GM18909 (cell line): Measurements from ENCODE around the gene MCCC2.
"Not testable (repeated sequence)": the region's sequence is repeated elsewhere in the genome, so short reads cannot be mapped to it uniquely, and the experiment has no call there.

Experiments used
- ATAC-seq: cut with Tn5 transposase; IDR thresholded peaks from one replicate; pipeline ENCODE4 v1.9.1; 2021; ENCODE audit warnings: mild to moderate bottlenecking; ENCODE audit not compliant: unreplicated experiment, poor library complexity

The MCCC2 gene

DNA sequence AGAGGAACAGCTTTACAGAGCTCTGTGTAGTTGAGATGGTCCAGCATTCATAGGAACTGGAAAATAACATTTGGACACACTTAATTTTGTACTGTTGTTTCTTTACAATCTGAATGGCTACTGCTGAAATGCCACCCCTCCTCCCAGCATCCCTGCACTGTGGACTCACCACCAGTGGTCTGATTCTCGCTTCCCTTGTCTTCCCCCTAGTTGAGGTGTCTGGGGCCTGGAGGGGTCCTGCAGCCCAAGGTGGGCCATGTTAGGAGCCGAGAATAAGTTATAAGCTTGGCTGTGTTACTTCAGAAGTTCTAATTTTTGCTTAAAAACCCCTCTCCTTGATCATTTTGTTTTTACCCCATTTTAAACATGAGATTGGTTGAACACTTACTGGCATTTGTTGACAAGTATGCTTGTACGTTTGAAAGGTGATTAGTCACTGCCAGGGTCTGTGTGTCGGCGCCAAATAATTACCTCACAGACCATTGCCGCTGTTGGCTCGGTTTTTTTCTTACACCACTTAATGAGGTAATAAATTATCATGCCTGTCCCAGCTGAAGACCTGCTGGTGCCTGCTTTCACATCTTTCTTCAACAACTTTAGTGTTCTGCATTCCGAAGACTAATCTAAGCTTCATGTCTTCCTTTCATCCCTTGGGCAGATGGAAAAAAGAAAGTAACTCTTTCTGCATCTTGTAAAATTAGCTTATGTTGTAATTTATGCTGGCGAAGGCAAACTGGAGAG, 65.8 kb downstream of the MCCC2 start:
- no peak for ATAC-seq

DNA sequence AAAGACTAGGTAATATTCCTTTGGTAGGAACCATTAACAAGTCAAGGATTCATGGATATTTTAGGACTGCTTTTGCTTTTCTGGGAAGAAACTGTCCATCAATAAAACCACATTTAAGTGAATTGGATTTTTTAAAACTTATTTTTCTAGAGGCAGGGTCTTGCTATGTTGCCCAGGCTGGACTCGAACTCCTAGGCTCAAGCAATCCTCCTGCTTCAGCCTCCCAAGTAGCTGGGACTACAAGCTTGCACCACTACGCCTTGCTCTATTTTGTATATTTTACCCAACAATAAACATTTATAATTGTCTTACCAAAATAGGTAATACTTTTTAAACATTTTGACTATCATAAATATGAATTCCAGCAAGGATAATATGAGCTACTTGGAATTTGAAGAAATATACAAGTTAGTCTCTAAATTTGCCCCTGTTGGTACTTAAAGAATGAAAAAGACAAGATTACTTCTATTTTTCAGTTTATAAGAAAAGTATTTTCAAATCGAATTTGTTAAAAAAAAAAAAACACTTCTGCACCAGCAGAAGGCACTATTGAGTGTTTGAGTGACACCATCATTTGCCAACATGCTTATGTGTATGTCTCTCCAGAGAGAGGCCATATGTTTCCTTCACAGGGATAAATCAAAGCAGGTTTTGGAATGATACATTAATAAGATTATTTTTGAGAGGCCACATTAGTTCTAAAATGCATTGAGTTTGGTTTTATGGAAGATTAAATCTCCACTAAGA, 71.9 kb downstream of the MCCC2 start:
- ATAC-seq: no peak

DNA sequence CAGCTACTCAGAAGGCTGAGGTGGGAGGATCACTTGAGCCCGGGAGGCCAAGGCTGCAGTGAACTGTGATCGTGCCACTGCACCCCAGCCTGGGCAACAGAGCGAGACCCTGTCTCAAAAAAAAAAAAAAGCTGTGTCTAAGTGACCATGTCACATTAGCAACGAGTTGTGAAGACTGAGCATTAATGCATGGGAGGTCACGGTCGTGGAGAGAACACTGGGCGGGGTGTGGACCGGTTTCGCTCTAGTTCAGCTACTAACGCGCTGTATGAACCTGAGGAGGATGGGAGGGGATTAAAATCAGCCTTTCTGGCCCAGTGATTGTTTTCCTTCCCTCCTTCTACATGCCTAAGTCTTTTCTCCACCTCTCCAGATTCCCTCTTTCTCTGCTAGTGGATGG, 75.2 kb downstream of the MCCC2 start:
- no peak for ATAC-seq

DNA sequence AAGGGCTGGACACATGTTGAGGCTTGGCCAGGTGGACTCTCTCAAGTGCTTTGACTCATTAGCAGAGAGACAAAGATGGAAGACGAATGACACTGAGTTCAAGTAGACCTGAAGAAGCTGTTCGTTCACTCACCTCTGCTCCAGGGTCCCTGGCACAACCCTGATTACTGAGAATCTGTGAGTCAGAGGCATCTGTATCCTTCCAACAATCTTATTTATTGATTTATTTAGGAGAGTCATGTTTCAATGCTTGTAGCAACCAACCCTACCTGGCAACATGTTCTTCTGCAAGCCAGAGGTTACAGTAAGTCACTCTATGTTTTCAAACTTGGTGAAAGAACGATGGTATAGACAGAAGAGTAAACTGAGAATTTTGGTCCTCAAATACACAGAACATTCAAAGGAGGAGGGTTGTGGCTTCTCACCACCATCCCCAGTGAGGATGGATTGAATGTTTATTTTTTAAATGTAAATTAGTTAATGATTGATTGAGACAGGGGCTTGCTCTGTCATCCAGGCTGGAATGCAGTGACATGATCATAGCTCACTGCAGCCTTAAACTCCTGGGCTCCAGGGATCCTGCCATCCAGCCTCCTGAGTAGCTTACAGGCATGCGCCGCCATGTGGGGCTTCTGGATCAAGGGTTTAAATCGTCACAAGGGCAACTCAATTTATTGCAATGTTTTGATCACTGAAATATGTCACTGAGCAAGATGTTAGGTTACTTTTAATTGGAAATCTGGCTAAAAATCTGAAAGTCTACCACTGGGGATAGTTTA, 76.2 kb downstream of the MCCC2 start:
- no peak for ATAC-seq

DNA sequence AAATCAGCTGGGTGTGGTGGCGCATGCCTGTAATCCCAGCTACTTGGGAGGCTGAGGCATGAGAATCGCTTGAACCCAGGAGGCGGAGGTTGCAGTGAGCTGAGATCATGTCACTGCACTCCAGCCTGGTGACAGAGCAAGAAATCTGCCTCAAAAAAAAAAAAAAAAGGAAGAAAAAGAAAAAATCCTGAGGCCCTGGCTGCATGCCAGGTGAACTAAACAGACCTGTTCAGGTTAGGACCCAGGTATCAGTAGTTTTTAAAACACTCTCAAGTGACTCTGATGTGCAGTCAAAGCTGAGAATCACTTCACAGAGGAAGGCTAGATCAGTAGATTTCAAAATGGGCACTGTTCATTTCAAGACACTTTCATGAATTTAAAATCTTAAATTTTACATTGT, 77.5 kb downstream of the MCCC2 start:
- ATAC-seq: not testable (repeated sequence)

DNA sequence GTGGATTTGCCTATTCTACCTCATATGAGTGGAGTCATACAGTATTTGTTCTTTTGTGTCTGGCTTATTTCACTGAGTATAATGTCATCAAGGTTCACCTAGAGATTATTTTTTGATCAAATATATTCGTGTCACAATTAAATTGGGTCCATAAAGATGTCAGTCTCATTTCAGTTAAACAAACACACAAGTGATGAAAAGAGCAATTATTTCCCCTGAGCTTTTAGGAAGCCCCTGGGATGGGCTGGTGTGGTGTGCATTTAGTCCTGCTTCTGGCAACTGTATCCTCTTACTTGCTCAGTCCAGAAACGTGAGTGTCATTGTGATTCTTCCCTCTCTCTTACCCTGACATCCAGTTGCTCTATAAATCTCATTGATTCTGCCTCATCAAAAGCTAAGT, 79.2 kb downstream of the MCCC2 start:
- no peak for ATAC-seq

DNA sequence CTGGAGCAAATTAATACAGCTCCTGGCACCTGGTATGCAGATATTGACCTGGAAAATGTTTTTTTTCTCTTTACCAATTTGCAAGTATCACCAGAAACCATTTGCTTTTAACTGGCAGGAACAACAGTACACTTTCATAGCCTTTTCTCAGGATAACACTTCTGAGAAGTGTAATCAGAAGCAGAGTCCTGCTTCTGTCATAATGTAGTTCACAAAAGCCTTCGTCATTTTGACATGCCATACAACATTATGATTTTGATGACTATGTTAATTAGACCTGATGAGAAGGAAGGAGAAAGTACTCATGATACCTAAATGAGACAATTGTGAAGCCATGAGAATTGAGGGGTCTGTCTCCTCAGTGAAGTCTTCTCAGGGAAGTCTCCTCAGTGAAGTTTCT, 90.8 kb downstream of the MCCC2 start:
- no peak for ATAC-seq

DNA sequence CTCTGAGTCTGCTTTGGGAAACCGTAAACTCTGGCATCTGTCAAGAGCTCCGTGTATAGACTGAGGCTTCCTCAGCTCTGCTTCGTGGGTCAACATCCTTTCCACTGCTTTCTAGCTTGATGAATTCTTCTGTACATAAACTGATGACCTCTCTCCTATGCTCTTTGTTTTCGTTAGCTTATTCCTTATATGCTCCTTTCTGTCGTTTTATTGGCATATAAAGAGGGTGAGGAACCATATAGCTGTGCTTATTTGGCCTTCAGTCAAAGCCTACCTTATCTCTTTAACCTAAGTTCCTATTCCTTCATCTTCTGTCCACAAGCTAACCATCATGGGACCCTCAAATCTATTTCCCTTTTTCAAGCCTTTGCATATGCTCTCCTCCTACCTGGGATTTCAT, 92.6 kb downstream of the MCCC2 start:
- ATAC-seq: no peak

DNA sequence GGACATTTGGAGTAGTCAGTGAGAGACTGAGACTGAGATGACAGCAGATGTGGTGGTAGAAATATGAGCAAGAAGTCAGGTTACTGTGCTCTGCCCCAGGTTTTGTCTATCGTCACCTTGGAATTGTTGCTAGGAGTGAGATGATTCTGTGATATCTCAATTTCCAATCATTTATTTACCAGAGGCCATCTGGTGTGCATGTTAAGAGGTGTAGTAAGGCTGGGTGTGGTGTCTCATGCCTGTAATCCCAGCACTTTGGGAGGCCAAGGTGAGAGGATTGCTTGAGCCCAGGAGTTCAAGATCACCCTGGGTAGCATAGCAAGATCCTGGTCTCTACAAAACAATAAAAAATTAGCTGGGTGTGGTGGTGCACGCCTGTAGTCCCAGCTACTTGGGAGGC, 93.4 kb downstream of the MCCC2 start:
- ATAC-seq: no peak

DNA sequence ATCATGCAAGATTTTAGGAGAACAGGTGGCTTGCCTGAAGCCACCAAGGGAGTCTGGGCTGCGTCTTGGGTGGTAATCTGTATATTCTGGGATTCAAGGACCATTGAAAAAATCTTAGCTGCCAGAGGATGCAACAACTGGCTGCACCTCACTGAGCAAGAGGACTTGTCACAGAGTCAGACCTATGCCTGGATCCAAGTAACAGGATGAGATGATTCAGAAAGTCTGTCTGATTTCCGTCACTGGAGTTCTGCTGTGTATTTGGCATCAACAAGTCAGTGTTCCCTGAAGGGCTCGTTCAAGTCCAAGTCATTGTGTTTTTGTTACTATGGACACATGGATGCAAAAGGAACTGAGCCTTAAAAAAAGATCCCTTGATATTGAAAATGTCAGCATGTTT, 94.2 kb downstream of the MCCC2 start:
- ATAC-seq: no peak

DNA sequence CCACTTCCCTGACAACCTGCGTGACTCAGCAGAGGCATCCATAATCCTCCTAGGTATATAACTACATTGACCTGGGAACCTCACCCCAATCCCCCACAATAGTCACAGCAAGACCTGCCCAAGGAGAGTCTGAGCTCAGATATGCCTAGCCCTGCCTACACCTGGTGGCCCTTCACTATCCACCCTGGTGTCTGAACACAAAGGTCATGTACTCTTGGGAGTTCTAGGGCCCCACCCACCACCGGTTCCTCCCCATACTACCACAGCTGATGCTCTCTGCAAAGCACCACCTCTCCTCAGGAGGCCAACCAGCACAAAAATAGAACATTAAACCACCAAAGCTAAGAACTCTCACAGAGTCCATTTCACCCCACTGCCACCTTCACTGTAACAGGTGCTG, 97.2 kb downstream of the MCCC2 start:
- ATAC-seq: no peak

DNA sequence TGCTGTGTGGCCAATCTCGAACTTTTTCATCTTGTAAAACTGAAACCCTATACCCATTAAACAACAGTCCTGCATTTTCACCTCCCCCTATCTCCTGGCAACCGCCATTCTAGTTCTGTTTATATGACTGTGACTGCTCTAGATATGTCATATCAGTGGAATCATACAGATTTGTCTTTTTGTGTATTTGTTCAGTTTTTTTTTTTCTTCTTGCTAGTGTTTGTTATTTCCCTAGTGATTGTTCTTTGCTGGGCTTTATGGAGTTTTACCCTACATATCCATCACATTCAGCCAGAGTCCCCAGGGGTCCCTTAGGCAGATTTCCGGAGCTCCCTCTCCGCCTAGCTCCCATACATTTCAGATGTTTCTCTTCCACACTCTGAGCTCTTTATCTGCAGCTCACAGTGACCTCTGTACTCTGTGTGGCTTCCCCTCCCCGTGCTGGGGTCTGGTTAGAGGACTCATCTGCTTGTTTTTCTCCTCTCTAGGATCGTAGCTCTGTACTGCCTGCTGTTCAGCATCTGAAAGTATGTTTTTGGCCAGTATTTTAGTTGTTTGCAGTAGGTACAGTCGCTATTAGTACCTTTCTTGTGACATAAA, 106.8 kb downstream of the MCCC2 start:
- ATAC-seq: no peak

DNA sequence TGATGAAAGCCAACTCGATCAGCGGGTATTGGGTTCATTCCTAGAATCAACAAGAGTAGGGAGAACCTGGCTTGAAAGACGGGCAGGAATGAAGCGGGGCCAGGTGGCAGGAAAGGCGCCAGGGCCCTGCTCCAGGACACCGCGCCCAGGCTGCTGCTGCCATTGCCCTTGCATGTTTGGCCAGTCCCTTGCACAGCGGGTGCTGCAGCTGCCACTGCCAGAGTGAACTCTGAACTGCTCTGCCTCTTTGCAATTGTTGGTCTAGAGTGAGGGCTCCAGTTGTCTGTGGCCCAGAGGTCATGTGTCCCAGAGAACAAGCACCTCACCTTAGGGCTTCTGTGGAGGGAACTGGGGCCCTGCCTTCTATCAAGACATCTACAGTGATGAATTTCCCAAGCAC, 107.9 kb downstream of the MCCC2 start:
- no peak for ATAC-seq

DNA sequence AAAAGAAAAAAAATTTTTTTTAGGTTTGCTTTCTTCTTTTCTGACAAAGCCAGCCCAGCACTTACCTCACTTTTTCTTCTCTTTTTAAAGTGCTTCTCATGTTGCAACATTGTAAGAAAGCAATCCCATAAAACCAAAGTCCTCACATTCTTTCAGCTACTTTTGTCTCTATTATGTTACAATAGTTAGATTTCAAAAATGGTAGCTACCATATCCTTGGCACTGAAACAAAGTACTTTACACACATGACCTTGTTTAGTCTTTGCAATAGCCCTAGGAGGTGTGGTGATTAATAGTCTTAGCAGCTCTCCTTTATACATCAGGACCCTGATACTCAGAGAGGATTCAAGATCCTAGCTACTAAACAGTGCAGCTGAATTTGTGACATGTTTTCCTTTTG, 108.5 kb downstream of the MCCC2 start:
- no peak for ATAC-seq

DNA sequence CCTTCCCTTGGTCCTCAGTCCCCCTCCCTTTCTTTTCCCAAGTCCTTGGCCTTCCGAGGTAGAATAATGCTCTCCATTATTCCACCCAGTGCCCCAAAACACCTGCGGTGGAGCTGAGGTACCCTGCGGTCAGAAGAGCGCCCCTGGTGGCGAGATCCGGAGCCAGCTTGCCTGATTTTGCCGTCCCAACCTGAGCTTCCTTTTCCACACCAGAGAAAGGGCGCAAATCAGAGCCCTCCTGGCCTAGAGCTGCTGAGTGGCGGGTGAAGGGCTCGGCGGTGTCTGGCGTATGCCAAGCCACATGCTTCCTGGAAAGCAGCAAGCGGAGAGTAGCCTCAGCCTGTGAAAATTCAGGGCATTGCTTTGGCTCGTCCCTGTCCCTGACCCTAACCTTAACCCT, 110.8 kb downstream of the MCCC2 start:
- ATAC-seq: no peak

DNA sequence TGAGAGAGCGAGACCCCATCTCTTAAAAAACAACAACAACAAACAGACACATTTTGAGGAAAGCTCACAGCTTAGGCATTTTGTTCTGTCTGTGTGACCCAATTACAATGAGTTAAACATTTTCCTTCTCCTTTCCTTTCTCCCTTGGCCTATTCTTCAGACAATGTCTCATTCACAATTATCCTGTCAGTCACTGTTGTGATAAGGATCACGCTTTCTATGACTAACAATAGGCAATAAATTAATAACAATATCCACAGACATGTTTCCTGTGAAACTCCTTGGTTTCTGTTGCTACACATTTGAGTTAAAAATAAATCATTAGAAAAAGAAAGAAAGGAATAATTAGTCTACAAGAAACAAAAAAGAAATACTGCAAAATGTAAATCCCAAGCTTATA, 112.1 kb downstream of the MCCC2 start:
- no peak for ATAC-seq

DNA sequence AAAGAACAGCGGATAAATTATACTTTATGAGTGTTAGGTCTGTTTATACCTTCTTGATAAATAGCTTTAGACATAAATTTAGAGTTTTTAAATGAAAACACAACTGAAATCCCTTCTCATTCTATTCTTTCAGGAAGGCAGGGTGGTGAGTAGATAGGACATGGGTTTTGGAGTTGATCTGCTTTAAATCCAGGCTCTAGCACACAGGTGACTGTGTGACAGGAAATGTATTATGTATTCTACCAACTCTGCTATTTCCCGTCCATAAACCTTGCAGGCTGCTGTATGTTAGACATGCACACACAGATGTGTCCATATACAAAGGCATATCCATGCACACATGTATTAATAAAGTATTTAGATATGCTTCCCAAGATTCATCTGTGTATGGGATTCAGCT, 112.6 kb downstream of the MCCC2 start:
- no peak for ATAC-seq

DNA sequence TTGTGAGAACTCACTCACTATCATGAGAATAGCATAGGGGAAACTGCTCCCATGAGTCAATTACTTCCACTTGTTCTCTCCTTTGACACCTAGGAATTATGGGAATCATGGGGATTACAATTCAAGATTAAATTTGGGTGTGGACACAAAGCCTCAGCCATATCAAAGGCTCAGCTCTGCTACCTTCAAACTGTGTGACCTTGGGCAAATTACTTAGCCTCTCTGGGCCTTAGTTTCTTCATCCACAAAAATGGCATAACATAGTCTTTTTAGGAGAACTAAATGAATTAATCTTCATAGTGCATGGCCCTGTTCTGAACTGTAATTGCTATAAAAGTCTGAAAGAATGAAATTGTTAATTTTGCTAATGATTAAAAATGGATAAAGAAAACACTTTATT, 113.7 kb downstream of the MCCC2 start:
- ATAC-seq: no peak

DNA sequence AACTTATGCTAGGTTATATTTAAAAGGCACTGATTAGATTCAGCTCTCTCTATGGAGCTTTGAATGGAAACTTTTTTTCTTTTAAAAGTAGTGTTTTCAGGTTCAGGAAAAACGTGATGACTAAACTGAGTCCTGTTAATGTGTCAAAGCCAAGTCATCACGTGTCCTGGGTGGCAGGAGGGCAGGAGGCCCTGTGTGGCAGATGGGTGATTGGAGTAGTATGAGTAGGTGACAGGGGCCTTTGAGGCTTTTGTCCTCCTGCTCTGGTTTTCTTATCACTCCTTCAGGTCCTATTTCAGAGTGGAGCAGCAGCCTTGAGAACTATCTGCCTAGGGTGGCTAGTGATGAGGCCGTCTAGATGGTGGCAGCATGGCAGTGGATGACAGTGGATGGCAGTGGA, 114.3 kb downstream of the MCCC2 start:
- ATAC-seq: no peak

DNA sequence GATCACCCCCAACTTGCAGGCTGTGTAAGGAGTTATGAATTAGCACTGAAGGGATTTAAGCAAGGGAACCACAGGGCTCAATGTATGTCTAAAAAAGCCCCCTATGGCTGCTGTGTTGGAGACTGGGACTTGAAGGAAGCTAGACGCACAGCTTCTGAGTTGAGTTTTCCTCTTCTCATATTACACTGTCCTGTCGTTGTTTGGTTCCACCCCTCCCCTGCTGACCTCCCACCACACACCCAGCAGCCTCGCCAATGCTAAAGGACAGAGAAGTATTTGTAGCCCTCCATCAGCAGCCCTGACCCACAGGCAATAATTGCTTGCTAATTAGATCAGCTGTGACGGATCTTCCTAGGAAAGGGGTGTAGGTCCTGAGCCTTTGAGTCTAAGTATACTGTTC, 116.8 kb downstream of the MCCC2 start:
- no peak for ATAC-seq

DNA sequence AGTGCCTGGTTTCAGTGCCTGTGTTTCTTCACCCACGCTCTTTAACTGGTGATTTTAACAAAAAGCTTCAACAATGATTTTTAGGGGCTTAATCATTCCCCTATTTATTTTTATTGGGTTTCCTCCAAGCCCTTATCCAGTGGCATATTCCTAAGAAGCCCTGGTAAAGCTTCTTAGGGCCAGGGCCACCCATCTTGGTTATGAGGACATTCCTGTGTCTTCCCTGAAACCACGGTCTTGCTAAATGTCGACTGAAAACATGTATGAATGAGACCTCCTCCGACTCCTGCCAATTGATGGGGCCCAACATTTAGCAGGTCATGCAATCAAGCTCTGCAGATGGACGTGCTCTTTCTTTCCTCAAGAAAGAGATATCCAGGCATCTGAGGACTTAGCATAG, 118.3 kb downstream of the MCCC2 start:
- ATAC-seq: no peak
